AG09319 (cell line): ENCODE results near the gene CETP.

Experiments used
- DNase-seq: peaks from one replicate; pipeline ENCODE4 v3.0.0-alpha.2; 2010; ENCODE audit warnings: low read depth; ENCODE audit errors: extremely low read depth
- CTCF ChIP-seq: IDR thresholded peaks from 2 replicates; pipeline ENCODE4 v1.5.1; 2011; ENCODE audit warnings: low read depth, mild to moderate bottlenecking, inconsistent platforms, low read length, moderate library complexity

Gene CETP

GRCh38 chr16:56936950-56937349 is 24.8 kb upstream of the CETP start:
- TF ChIP-seq CTCF = no peak
- DNase-seq = no peak

GRCh38 chr16:56938664-56939513 is 22.9 kb upstream of the CETP start:
- TF ChIP-seq CTCF = no peak

GRCh38 chr16:56939801-56940200 is 21.9 kb upstream of the CETP start:
- TF ChIP-seq CTCF = no peak
- no peak for DNase-seq

More at GRCh38 chr16:56938664-56939513, 22.9 kb upstream of the CETP start:
- no peak for DNase-seq

- TF ChIP-seq CTCF = no peak
- no peak for DNase-seq
Measured at GRCh38 chr16:56941092-56941491, 20.7 kb upstream of the CETP start.

GRCh38 chr16:56941856-56942331 is 19.9 kb upstream of the CETP start:
- DNase-seq = no peak
- no peak for TF ChIP-seq CTCF

- TF ChIP-seq CTCF = no peak
- no peak for DNase-seq
Measured at GRCh38 chr16:56943761-56944375, 17.9 kb upstream of the CETP start.

- no peak for DNase-seq
- TF ChIP-seq CTCF = no peak
Measured at GRCh38 chr16:56944954-56945839, 16.6 kb upstream of the CETP start.
